Keratinocyte (primary cell): ENCODE data around the gene GAL3ST2. TPM values are rescaled to one million over a fixed set of nuclear protein-coding genes. Genes with fewer than 3 reads are reported as not detected.

ENCODE experiments used
- DNase-seq: peaks from one replicate; pipeline ENCODE4 v3.0.0-alpha.2; 2011; ENCODE audit warnings: low read depth, missing footprints, low spot score
- FAIRE-seq: peaks from 2 replicates; lab custom pipeline; 2011; peaks lifted over from hg19 to GRCh38; lab: Jason Lieb, UNC
- H2AFZ ChIP-seq: 2 replicates; pipeline ENCODE4 v1.6.0; 2012; ENCODE audit warnings: low read length, control low read depth, inconsistent platforms; ENCODE audit not compliant: control insufficient read depth
- H3K27ac ChIP-seq: 2 replicates; pipeline ENCODE4 v1.5.1; 2011; ENCODE audit warnings: low read length; ENCODE audit not compliant: control insufficient read depth, insufficient read depth
- H3K27me3 ChIP-seq: 3 replicates; pipeline ENCODE4 v1.6.0; 2011; ENCODE audit warnings: low read length; ENCODE audit not compliant: control insufficient read depth, insufficient read depth; ENCODE audit errors: extremely low read depth
- H3K36me3 ChIP-seq, 2 experiments: 2 replicates in 1 of 2; 3 replicates in 1 of 2; pipeline ENCODE4 v1.5.1; 2011; ENCODE audit warnings: low read length in 2 of 2, mild to moderate bottlenecking in 1 of 2; ENCODE audit not compliant: control insufficient read depth in 2 of 2, insufficient read depth in 2 of 2; ENCODE audit errors: extremely low read depth in 1 of 2
- H3K4me1 ChIP-seq: 3 replicates; pipeline ENCODE4 v1.5.1; 2011; ENCODE audit warnings: low read length; ENCODE audit not compliant: control insufficient read depth, insufficient read depth; ENCODE audit errors: extremely low read depth
- H3K4me2 ChIP-seq: 3 replicates; pipeline ENCODE4 v1.6.0; 2011; ENCODE audit warnings: low read depth, low read length; ENCODE audit not compliant: control insufficient read depth, insufficient read depth; ENCODE audit errors: extremely low read depth
- H3K4me3 ChIP-seq, 3 experiments: fragments of 200-600 bp in 1 of 3; sonication (generic) in 1 of 3; 2 replicates in 2 of 3; 3 replicates in 1 of 3; pipeline ENCODE4 v1.5.1; 2011 to 2016; ENCODE audit warnings: low read length in 3 of 3, mild to moderate bottlenecking in 3 of 3, control low read depth in 2 of 3, inconsistent platforms in 1 of 3, low read depth in 1 of 3, mixed read lengths in 1 of 3, mixed run types in 1 of 3, moderate library complexity in 1 of 3; ENCODE audit not compliant: control insufficient read depth in 2 of 3, insufficient read depth in 2 of 3; ENCODE audit errors: extremely low read depth in 1 of 3
- H3K79me2 ChIP-seq: 2 replicates; pipeline ENCODE4 v1.6.0; 2012; ENCODE audit warnings: low read length; ENCODE audit not compliant: control insufficient read depth, insufficient read depth
- H3K9ac ChIP-seq: 3 replicates; pipeline ENCODE4 v1.6.0; 2011; ENCODE audit warnings: low read length; ENCODE audit not compliant: control insufficient read depth, insufficient read depth; ENCODE audit errors: extremely low read depth
- H3K9me1 ChIP-seq: 3 replicates; pipeline ENCODE4 v1.6.0; 2011; ENCODE audit warnings: low read length; ENCODE audit not compliant: control insufficient read depth, insufficient read depth; ENCODE audit errors: extremely low read depth
- H3K9me3 ChIP-seq: 2 replicates; pipeline ENCODE4 v1.5.1; 2012; ENCODE audit warnings: low read depth, low read length; ENCODE audit not compliant: control insufficient read depth
- H4K20me1 ChIP-seq: 3 replicates; pipeline ENCODE4 v1.6.0; 2011; ENCODE audit warnings: low read length; ENCODE audit not compliant: control insufficient read depth, insufficient read depth; ENCODE audit errors: extremely low read depth
- CTCF ChIP-seq, 3 experiments: IDR thresholded peaks in 1 of 3; conservative IDR thresholded peaks in 1 of 3; optimal IDR thresholded peaks in 1 of 3; 2 replicates in 2 of 3; 3 replicates in 1 of 3; pipeline versions ENCODE3 to v1.5.1; 2011; ENCODE audit warnings: low read length in 3 of 3, mild to moderate bottlenecking in 3 of 3, moderate library complexity in 2 of 3, control low read depth in 1 of 3, inconsistent platforms in 1 of 3; ENCODE audit not compliant: insufficient read depth in 2 of 3; ENCODE audit errors: extremely low read depth in 1 of 3
- EZH2 ChIP-seq: IDR thresholded peaks from one replicate; pipeline ENCODE4 v1.6.1; 2012; ENCODE audit warnings: inconsistent platforms, mild to moderate bottlenecking, low read length, moderate library complexity
- dilution Hi-C: fragments of 300-500 bp; cut with MboI; formaldehyde crosslinking; loops from one replicate; pipeline ENCODE4 v1.7.0; 2020; ENCODE audit warnings: low sequenced_read_pairs; ENCODE audit not compliant: extremely low pct_ligation_motif_present
- polyA plus RNA-seq, 5 experiments: library from polyadenylated mRNA; depleted of rRNA in 3 of 5; stranded (reverse) in 3 of 5; stranded (forward) in 1 of 5; unstranded in 1 of 5; fragments of >200 nt; gene quantifications; 1 replicate in 1 of 5; 2 replicates in 3 of 5; 3 replicates in 1 of 5; pipeline versions ENCODE4 v1.2.1 to v1.2.3, GENCODE V29; 2011 to 2012; ENCODE audit warnings: missing spikeins in 2 of 5, low read depth in 1 of 5, low replicate concordance in 1 of 5

Gene GAL3ST2
- polyA plus RNA-seq, 1 donor (not counting 4 experiments of a cell fraction or from before 2014, with no cell fraction given), result not detected

GRCh38 chr2:241728627-241729026 lies 48.0 kb upstream of the GAL3ST2 start:
- H3K79me2 ChIP-seq, result no peaks in the 10 kb centered on the region
- no peak for FAIRE-seq
- H3K27ac ChIP-seq, result no peak overlapping the region
- H3K9me1 ChIP-seq, result peaks cover 2% of the 10 kb centered on the region
- H3K4me3 ChIP-seq, result no peak overlapping the region
- dilution Hi-C loops, result no loop called here
- H3K9ac ChIP-seq, result no peak overlapping the region
- H3K36me3 ChIP-seq, result peaks cover 0 to 2% of the 10 kb centered on the region in 2 experiments
- TF ChIP-seq CTCF (optimal IDR thresholded peaks at IDR 0.05 in 1 of 3, IDR thresholded peaks at IDR 0.05 in 1 of 3, conservative IDR thresholded peaks at IDR 0.05 in 1 of 3; ENCODE audit: extremely low read depth in 1 of 3, insufficient read depth in 2 of 3, low read length in 3 of 3), result no peak
- no peak for TF ChIP-seq EZH2
- DNase-seq, result no peak
- H3K4me2 ChIP-seq, result no peak overlapping the region
- H3K4me1 ChIP-seq, result peaks cover 7% of the 10 kb centered on the region
- no peak overlapping the region for H2AFZ ChIP-seq
- no peaks in the 10 kb centered on the region for H3K27me3 ChIP-seq
- H4K20me1 ChIP-seq, result no peaks in the 10 kb centered on the region
- H3K9me3 ChIP-seq, result no peaks in the 10 kb centered on the region

- no peak overlapping the region for H3K27ac ChIP-seq
- no peaks in the 10 kb centered on the region for H4K20me1 ChIP-seq
- H3K4me1 ChIP-seq, result peaks cover 13% of the 10 kb centered on the region
- no peak overlapping the region for H3K4me2 ChIP-seq
- dilution Hi-C loops, result no loop called here
- H3K9ac ChIP-seq, result no peak overlapping the region
- TF ChIP-seq EZH2 (no peak), CTCF (optimal IDR thresholded peaks at IDR 0.05 in 1 of 3, IDR thresholded peaks at IDR 0.05 in 1 of 3, conservative IDR thresholded peaks at IDR 0.05 in 1 of 3; ENCODE audit: extremely low read depth in 1 of 3, insufficient read depth in 2 of 3, low read length in 3 of 3) (no peak)
- H3K27me3 ChIP-seq, result no peaks in the 10 kb centered on the region
- DNase-seq, result no peak
- FAIRE-seq, result no peak
- H3K79me2 ChIP-seq, result no peaks in the 10 kb centered on the region
- no peak overlapping the region for H2AFZ ChIP-seq
- no peaks in the 10 kb centered on the region for H3K9me3 ChIP-seq
- H3K4me3 ChIP-seq, result no peak overlapping the region
- no peaks in the 10 kb centered on the region for H3K36me3 ChIP-seq
- H3K9me1 ChIP-seq, result peaks cover 2% of the 10 kb centered on the region
Measured at GRCh38 chr2:241729868-241730267, 46.8 kb upstream of the GAL3ST2 start.
